Panc1 (cell line): ENCODE data around the gene PHKG1. TPM values are rescaled to one million over a fixed set of nuclear protein-coding genes. Genes with fewer than 3 reads are reported as not detected.
"Not testable (repeated sequence)": the region's sequence is repeated elsewhere in the genome, so short reads cannot be mapped to it uniquely, and the experiment has no call there.

Experiments
- ATAC-seq: fragments of 200-7000 bp; cut with Tn5 transposase; 2 replicates; pipeline ENCODE4 v1.9.1; 2020; ENCODE audit warnings: mild to moderate bottlenecking, moderate library complexity
- BruUV-seq: library from RNA; stranded (reverse); fragments of 400-500 nt; replicated peaks from 2 replicates; lab custom pipeline; 2021; lab: Mats Ljungman, UMichigan
- CTCF ChIA-PET: fragments of 300-600 bp; sonication (Branson Sonifier 250); formaldehyde crosslinking; loops from one replicate; lab custom pipeline; 2022; ENCODE audit warnings: antibody characterized with exemption; lab: Charles Lee
- POLR2A ChIA-PET: fragments of 300-600 bp; sonication (Branson Sonifier 250); formaldehyde crosslinking; loops from one replicate; lab custom pipeline; 2022; ENCODE audit warnings: antibody characterized with exemption; lab: Charles Lee
- DNase-seq: peaks from one replicate; pipeline ENCODE4 v3.0.0-alpha.2; 2010; ENCODE audit warnings: low read depth, low spot score
- H3K27ac ChIP-seq: 2 replicates; pipeline ENCODE4 v1.5.1; 2011; ENCODE audit warnings: mild to moderate bottlenecking, low read length, inconsistent platforms
- H3K27me3 ChIP-seq: fragments of 200-500 bp; sonication (Bioruptor generic); 2 replicates; pipeline ENCODE4 v1.6.0; 2014; ENCODE audit warnings: low read length, inconsistent platforms; ENCODE audit not compliant: control insufficient read depth, insufficient read depth
- H3K36me3 ChIP-seq: fragments of 200-500 bp; sonication (Bioruptor generic); 2 replicates; pipeline ENCODE4 v1.5.1; 2014; ENCODE audit warnings: inconsistent platforms, mild to moderate bottlenecking, low read length, moderate library complexity; ENCODE audit not compliant: control insufficient read depth, insufficient read depth
- H3K4me1 ChIP-seq: 2 replicates; pipeline ENCODE4 v1.5.1; 2011; ENCODE audit warnings: inconsistent platforms, mild to moderate bottlenecking, low read length, moderate library complexity; ENCODE audit not compliant: control insufficient read depth, insufficient read depth
- H3K4me3 ChIP-seq, 2 experiments: 2 replicates each; pipeline ENCODE4 v1.5.1; 2011 to 2012; ENCODE audit warnings: low read depth in 2 of 2, low read length in 2 of 2, mild to moderate bottlenecking in 2 of 2, inconsistent platforms in 1 of 2, moderate library complexity in 1 of 2
- H3K9me3 ChIP-seq: fragments of 200-500 bp; sonication (Bioruptor generic); 2 replicates; pipeline ENCODE4 v1.5.1; 2014; ENCODE audit warnings: low read depth, mild to moderate bottlenecking, inconsistent platforms, low read length, moderate library complexity; ENCODE audit not compliant: control insufficient read depth, insufficient read depth
- CTCF ChIP-seq: fragments of 450-650 bp; IDR thresholded peaks from 2 replicates; pipeline ENCODE4 v1.5.1; 2017; ENCODE audit warnings: mild to moderate bottlenecking
- POLR2AphosphoS5 ChIP-seq: IDR thresholded peaks from 2 replicates; pipeline ENCODE4 v1.6.1; 2012; ENCODE audit warnings: mild to moderate bottlenecking, low read depth, low read length, moderate library complexity
- REST ChIP-seq, 2 experiments: IDR thresholded peaks; 2 replicates each; pipeline ENCODE4 v1.6.1; 2011 to 2012; ENCODE audit warnings: low read depth in 2 of 2, control low read depth in 1 of 2, low read length in 1 of 2, mild to moderate bottlenecking in 1 of 2, moderate library complexity in 1 of 2; ENCODE audit not compliant: insufficient read depth in 1 of 2
- SIN3A ChIP-seq: IDR thresholded peaks from 2 replicates; pipeline ENCODE4 v1.6.1; 2012; ENCODE audit warnings: low read depth, mild to moderate bottlenecking, low read length, moderate library complexity, borderline replicate concordance; ENCODE audit not compliant: insufficient read depth
- TCF7L2 ChIP-seq: IDR thresholded peaks from 2 replicates; pipeline ENCODE4 v1.6.1; 2011; ENCODE audit warnings: mild to moderate bottlenecking, low read depth, low read length, inconsistent platforms
- in situ Hi-C: cut with HindIII; loops from 2 replicates; pipeline ENCODE4 v1.10.0; 2016; ENCODE audit warnings: low sequenced_read_pairs, low pct_unique_long_range_greater_than_20kb
- intact Hi-C: fragments of 100-400 bp; cut with micrococcal nuclease; formaldehyde crosslinking; loops from one replicate; pipeline ENCODE4 v1.10.0; 2022; ENCODE audit not compliant: unreplicated experiment
- total RNA-seq: library from RNA; stranded (reverse); gene quantifications from one replicate; pipeline ENCODE4 v1.2.1, GENCODE V29; 2021; ENCODE audit not compliant: unreplicated experiment

The PHKG1 gene
- total RNA-seq, 1 experiment from 2014 or later, result 0.67 TPM

- intact Hi-C loops (no loop called here), in situ Hi-C loops (no loop called here)
- ATAC-seq (peak; percentile 83), DNase-seq (no peak)
- Histone ChIP-seq H3K9me3 (no peaks in the 10 kb centered on the region), H3K4me1 (no peaks in the 10 kb centered on the region), H3K36me3 (no peaks in the 10 kb centered on the region), H3K4me3 (peak within 1 kb of the TSS; percentile 26 to 48; a peak in 3 of 4 replicates), H3K27me3 (no peaks in the 10 kb centered on the region), H3K27ac (no peak within 1 kb of the TSS)
- TF ChIP-seq REST (IDR thresholded peaks at IDR 0.05; ENCODE audit: insufficient read depth in 1 of 2, low read depth in 2 of 2, low read length in 1 of 2), result no peak
- no peak for TF ChIP-seq POLR2AphosphoS5
- no peak for TF ChIP-seq SIN3A
- TF ChIP-seq TCF7L2, result no peak
- TF ChIP-seq CTCF, result no peak
- POLR2A ChIA-PET, result no interaction called here
- CTCF ChIA-PET, result interaction anchor here (0.6 kb wide), 3 partner anchors 11 to 435 kb away, joined by 3 to 11 read pairs (median 4); no protein-coding TSS in a partner anchor
- BruUV-seq, result no TSS peak
Measured at GRCh38 chr7:56115852-56116538, 23.2 kb upstream of the PHKG1 start, which contains the start of gene NUPR2. TSS of gene NUPR2 (minus strand) at chr7:56116417. CDS start at chr7:56116314, 103 bp downstream.

GRCh38 chr7:56112244-56112643, 19.5 kb upstream of the PHKG1 start:
- H3K4me3 ChIP-seq, H3K36me3 ChIP-seq, BruUV-seq, intact Hi-C loops, ATAC-seq, H3K27ac ChIP-seq, CTCF ChIA-PET, H3K27me3 ChIP-seq, in situ Hi-C loops, H3K4me1 ChIP-seq, POLR2A ChIA-PET, DNase-seq, H3K9me3 ChIP-seq: not testable (repeated sequence)

- CTCF ChIA-PET, result no interaction called here
- H3K4me3 ChIP-seq, result no peak overlapping the region
- no peak for TF ChIP-seq TCF7L2
- TF ChIP-seq REST (IDR thresholded peaks at IDR 0.05; ENCODE audit: insufficient read depth in 1 of 2, low read depth in 2 of 2, low read length in 1 of 2), result no peak
- no peak for TF ChIP-seq POLR2AphosphoS5
- no peak for TF ChIP-seq SIN3A
- TF ChIP-seq CTCF, result no peak
- no peak overlapping the region for H3K27ac ChIP-seq
- no peak for DNase-seq
- in situ Hi-C loops, result no loop called here
- H3K9me3 ChIP-seq, result no peaks in the 10 kb centered on the region
- intact Hi-C loops, result no loop called here
- H3K36me3 ChIP-seq, result no peaks in the 10 kb centered on the region
- ATAC-seq, result no peak
- POLR2A ChIA-PET, result no interaction called here
- H3K4me1 ChIP-seq, result peaks cover 3% of the 10 kb centered on the region; the same call in 1 of the 2 replicates
- H3K27me3 ChIP-seq, result no peaks in the 10 kb centered on the region
- BruUV-seq, result no TSS peak
Measured at GRCh38 chr7:56110611-56111010, 17.9 kb upstream of the PHKG1 start.
